AG10803 (cell line): ENCODE data around the gene PPL.
"Not testable (repeated sequence)": the region's sequence is repeated elsewhere in the genome, so short reads cannot be mapped to it uniquely, and the experiment has no call there.

ENCODE experiments used
- DNase-seq: peaks from one replicate; pipeline ENCODE4 v3.0.0; 2010; ENCODE audit warnings: low read depth
- H3K4me3 ChIP-seq: 2 replicates; pipeline ENCODE4 v1.5.1; 2011; ENCODE audit warnings: mild to moderate bottlenecking, low read length, control low read depth
- CTCF ChIP-seq: conservative IDR thresholded peaks from 2 replicates; pipeline ENCODE4 v1.5.1; 2011; ENCODE audit warnings: mild to moderate bottlenecking, low read length, control low read depth, inconsistent platforms

Gene PPL

GRCh38 chr16:4935241-4935855, 1.6 kb downstream of the PPL start:
- no peak for TF ChIP-seq CTCF
- DNase-seq, result peak; percentile 98
- H3K4me3 ChIP-seq, result peak overlapping the region; percentile 68

GRCh38 chr16:4934591-4934990, 2.4 kb downstream of the PPL start:
- no peak for DNase-seq
- TF ChIP-seq CTCF, result no peak
- no peak overlapping the region for H3K4me3 ChIP-seq

GRCh38 chr16:4933871-4934395, 3.0 kb downstream of the PPL start:
- no peak overlapping the region for H3K4me3 ChIP-seq
- no peak for TF ChIP-seq CTCF
- DNase-seq, result no peak

- no peak for TF ChIP-seq CTCF
- no peak overlapping the region for H3K4me3 ChIP-seq
- DNase-seq, result no peak
These were observed 3.5 kb downstream of the PPL start for GRCh38 chr16:4933433-4933832.

GRCh38 chr16:4931381-4931780, 5.6 kb downstream of the PPL start:
- H3K4me3 ChIP-seq, result no peak overlapping the region
- no peak for TF ChIP-seq CTCF
- no peak for DNase-seq

- DNase-seq, H3K4me3 ChIP-seq: not testable (repeated sequence)
These were observed 7.3 kb downstream of the PPL start for GRCh38 chr16:4929619-4930018.

GRCh38 chr16:4928227-4928626, 8.7 kb downstream of the PPL start:
- no peak overlapping the region for H3K4me3 ChIP-seq
- DNase-seq, result no peak
- TF ChIP-seq CTCF, result no peak
